HS-27A (cell line): ENCODE data around the gene LARP1.
"Not testable (repeated sequence)": the region's sequence is repeated elsewhere in the genome, so short reads cannot be mapped to it uniquely, and the experiment has no call there.

Experiments
- DNase-seq: peaks from one replicate; pipeline ENCODE4 v3.0.0-alpha.2; 2012; ENCODE audit warnings: low read depth, missing footprints

LARP1 gene

DNA sequence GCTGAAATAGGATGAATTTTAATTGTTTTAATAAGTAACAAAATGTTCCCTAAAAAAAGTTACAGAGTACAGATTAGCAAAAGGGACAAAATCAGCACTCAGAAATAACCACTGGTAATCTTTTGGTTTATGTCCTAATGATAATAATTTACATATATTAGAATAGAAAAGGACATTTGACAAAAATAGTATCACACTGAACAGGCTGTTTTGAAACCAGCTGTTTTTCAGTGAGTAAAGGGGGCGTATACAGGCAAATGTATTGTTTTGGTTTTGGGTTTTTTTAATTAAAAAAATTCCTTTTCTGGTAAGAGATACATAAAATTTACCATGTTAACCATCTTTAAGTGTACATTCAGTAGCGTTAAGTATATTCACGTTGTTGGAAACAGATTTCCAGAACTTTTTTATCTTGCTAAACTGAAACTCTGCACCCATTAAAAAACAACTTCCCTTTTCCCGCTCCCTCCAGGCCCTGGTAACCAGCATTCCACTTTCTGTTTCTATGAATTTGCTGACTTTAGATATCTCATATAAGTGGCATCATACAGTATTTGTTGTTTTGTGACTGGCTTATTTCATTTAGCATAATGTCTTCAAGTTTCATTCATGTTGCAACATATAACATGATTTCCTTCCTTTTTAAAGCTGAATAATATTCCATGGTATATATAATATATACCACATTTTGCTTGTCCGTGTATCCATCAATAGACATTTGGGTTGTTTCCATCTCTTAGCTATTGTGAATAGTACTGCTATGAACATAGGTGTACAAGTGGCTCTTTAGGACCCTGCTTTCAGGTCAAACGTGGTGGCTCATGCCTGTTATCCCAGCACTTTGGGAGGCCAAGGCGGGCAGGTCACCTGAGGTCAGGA, 20.6 kb upstream of the LARP1 start:
- DNase-seq = no peak

DNA sequence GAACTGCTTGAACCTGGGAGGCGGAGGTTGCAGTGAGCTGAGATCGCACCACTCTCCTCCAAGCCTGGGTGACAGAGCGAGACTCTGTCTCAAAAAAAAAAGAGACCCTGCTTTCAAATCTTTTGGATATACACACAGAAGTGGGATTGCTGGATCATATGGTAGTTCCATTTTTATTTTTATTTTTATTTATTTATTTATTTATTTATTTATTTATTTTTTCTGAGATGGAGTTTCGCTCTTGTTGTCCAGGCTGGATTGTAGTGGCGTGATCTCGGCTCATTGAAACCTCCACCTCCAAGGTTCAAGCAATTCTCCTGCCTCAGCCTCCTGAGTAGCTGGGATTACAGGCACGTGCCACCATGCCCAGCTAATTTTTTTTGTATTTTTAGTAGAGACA, 19.8 kb upstream of the LARP1 start:
- not testable (repeated sequence) for DNase-seq

DNA sequence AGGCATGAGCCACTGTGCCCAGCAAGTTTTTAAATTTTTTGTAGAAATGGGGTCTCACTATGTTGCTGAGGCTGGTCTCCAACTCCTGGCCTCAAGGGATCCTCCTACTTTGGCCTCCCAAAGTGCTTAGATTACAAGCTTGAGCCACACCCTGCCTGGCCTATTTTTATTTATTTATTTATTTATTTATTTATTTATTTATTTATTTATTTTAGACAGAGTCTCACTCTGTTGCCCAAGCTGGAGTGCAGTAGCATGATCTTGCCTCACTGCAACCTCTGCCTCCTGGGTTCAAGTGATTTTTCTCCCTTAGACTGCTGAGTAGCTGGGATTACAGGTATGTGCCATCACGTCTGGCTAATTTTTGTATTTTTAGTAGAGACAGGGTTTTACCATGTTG, 18.8 kb upstream of the LARP1 start:
- not testable (repeated sequence) for DNase-seq

DNA sequence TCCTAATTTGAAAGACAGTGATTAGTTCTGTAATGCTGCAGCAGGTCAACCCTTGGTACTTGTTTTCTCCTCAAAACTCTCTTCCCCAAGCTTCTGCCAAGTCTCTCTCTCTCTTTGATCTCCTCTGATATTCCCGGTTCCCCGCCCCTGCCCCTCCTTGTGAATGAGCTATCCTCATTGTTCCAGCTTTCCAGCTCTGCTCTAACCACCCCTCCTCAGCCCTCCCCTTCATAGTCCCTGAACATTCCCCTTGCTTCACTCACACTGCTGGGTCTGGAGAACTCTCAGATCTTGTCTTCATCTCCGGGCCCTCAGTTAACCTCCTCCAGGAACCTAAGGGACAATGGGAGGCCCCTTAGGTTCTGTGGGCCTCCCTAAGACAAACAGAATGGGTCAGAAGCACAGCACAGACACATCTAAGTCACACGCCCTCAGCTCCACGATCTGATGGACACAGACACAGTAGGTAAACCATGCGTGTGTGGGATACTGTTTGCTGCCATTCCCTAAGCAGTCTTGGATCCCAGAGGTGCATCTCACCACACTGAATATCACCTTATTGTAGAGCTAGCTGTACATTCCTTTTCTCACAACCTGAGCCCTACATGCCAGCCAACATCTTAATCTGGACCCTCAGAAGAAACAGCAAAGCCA, 17.4 kb upstream of the LARP1 start:
- no peak for DNase-seq

DNA sequence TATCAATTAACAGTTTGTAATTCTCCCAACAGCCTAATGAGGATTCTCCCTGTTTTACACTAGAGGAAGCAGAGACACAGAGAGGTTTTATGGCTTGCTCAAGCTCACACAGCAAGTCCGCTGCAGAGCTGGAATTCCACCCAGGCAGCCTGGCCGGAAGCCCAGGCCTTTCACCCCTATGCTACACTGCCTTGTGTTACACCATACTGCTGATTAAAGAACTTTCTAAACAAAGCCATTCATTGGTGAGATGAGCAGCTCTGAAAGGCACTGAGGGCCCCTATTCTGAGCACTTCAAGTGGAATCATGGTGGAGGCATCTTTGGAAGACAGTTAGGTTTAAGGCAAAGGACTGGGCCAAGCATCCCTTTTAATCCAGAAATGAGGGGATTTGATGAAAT, 14.7 kb upstream of the LARP1 start:
- no peak for DNase-seq

DNA sequence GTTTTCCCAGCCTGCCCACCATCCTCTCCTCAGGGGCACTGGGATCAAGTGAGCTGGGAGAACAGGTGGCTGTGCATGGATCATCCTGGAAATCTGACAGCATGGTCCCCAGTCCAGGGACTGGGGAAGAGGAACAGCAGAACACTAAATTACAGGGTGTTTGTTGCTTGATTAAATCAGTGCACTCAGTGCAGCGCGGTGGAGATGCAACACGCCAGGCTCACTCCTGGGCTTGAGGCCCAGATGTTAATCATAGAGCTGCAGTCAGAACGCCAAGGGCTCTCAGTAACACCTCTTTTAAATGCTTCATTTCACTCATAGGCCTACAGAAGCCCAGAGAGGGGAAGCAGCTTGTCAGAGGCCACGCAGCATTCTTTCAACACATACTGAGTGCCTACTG, 14.2 kb upstream of the LARP1 start:
- no peak for DNase-seq

DNA sequence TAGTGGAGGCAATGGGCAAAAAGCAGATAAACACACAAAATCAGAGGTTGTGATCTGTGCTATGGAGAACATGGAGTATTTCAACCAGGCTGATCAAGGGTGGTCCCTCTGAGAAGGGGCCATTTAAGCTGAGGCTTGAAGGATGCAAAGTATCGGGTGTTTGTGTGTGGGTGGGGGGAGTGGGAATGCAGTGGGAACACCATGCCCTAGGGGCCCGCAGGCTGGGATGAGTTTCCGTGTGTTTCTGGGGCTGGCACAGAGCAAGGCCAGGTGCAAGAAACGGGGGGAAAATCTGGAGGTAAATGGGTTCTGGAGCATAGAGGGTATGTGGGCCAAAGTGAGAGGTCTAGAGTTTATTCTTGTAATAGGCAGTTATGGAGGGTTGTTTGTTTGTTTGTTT, 13.8 kb upstream of the LARP1 start:
- no peak for DNase-seq

DNA sequence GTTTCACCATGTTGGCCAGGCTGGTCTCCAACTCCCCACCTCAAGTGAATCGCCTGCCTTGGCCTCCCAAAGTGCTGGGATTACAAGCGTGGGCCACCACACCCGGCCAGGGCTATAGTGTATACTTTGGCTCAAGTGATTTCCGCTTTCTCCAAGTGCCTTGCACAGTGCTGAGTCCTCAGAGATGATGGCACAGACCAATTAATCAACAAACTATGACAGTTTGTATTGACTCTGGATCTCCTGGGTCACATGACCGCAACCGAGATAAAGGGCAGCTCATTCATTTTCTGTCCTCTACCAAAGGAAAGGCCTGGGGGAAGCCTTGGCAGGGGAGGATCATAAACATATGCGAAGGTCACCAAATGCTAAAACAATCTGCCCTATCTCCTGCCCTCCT, 11.4 kb upstream of the LARP1 start:
- no peak for DNase-seq

DNA sequence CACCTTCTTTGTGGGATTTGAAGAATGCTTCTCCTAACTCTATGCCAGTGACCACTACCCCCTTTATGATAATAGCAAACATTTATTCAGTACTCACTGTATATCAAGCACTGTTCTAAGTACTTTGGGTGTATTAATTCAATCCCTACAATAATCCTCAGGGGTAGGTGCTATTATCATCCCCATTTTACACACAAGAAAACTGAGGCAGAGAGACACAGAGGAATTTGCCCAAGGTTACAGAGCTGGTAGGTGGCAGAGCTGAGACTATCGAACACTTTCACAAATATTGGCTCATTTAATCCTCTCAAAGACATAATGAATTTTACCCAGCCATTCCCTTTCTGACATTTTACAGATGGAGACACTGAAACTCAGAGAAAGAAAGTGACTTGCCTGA, 9.8 kb upstream of the LARP1 start:
- DNase-seq = no peak

DNA sequence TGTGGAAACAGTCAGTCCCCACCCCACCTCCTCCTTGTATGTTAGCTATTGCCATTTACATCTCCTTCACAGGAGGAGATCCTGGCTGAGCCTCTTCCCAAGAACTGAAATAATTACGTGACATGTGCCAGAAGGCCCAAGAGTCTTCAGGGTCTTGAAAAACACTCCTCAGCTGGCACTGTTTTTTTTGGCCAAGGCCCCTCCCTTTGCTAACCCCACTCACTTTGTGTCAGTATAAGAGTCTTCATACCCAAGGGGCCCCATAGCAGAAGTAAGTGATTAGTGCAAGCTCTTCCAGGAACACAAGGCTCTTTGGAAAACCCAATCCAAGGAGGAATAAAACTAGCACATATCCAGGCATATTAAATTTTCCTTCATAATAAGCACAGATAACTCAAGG, 5.7 kb upstream of the LARP1 start:
- no peak for DNase-seq

DNA sequence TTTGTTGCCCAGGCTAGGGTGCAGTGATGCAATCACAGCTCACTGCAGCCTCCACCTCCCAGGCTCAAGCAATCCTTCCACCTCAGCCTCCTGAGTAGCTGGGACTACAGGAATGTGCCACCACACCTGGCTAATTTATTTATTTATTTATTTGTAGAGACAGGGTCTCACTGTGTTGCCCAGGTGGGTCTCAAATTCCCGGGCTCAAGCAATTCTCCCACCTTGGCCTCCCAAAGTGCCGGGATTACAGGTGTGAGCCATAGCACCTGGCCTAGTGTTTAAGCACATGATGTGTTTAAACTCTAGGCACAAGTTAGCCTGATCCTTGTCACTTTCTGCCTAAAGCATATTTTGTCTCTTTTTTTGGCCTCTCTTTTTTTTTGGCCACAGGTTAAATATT, 4.5 kb upstream of the LARP1 start:
- DNase-seq = not testable (repeated sequence)

DNA sequence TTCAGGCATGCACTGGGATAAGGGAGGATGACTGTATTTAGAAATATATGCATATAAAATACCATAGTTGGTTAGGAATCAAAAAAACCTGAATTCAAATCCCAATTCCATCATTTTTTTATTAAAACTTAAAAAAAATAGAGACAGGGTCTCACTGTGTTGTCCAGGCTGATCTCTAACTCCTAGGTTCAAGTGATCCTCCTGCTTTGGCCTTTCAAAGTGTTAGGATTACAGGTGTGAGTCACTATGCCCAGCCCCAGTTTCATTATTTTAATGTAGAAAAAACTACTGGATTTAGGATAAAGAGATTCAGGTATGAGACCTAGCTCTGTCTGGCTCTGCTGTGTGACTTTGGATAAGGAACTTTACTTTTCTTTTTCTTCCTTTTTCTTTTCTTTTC, 3.3 kb upstream of the LARP1 start:
- DNase-seq = no peak

DNA sequence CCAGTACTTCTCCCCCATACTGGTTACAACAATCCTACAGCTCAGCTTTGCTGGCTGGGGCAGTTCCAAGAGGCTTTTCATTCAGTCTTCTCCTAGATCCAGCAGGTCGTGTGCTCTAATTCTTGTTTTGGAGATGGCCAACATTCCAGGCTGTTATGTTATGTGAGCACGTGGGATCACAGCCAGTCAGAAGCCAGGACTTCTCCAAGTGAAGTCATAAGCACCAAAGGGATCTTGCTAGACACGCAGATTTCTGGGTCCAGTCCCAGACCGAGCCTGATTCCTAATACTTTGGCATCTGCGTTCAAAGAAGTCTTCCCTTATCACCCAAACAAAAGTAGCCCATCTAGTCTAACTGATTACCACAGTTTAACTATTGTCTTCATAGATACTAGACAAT, 1.4 kb upstream of the LARP1 start:
- no peak for DNase-seq

DNA sequence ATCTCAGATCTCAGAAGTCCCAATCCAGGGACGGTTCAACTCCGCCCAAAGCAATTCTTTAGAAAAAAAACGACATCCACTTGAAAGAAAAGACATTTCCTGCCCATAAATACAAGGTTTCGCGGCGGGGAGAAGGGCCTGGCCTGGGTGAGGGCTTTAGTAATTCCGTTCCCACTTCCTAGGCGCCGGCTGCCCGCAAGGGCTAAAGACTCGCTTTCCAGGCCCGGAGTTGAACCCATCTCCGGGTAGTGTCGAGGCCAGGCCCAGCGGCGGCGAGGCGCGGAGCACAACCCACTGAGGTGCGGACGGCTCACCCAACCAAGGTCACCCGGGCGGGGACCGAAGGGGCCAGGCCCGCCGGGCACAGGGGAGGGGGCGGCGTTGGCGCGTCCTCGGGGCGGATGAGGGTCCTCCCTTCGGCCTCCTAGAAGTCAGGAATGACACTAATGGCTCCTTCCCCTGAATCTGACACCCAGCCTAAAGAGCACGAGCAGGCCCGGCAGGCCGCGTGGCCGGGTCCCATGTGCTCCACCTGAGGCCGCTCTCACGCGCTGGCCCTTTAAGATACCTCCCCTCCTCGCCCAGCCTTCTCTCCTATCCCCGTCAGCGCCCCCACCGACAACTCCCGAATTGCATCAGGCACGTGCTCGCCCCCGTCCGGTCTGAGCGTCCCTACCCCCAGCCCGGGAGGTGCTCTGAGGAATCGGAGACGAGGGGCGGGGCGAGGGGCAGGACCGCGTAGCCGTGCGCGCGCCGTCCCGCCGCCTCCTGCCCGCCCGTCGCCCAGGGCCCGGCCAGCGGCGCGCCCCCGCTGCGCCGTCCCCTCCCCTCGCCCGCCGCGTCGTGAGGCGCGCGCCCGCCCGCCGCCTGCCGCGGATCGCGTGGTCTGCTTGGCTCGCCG, 467 bp upstream of the LARP1 start:
- peak; percentile 79 for DNase-seq

DNA sequence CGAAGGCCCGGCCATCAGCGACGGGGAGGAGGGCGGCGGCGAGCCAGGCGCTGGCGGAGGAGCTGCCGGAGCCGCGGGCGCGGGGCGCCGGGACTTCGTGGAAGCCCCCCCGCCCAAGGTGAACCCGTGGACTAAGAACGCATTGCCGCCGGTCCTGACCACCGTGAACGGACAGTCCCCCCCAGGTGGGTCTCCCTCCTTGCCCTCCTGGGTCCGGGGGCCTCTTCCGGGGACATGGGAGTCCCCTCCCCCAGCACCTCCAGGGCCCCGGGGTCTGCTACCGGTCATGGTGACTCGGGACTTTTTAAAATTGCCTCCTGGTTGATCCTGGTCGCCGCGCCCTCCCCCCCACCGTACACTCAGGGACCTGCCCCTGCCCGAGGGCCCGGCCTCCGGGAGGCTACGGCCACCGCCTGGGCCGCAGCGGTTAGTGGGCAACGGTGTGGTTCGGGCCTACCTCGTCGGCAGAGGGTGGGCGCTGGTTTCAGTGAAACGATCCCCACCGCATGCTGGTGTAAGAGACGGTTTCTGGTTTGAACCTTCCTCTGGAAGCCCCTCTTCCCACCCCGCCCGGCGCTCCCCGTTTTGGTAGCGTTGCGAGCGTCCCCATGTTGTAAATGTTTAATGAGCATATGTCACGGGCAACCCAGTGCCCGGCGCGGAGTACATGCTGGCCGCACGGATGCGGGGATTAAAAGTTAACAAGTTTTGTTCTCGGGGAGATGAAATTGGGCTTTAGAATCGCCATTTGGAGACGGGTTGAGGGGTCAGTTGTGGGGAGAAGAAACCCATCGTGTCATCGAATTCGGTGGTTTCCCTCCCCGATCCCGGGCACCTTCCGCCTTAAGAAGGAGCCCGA, 1.1 kb downstream of the LARP1 start:
- no peak for DNase-seq

DNA sequence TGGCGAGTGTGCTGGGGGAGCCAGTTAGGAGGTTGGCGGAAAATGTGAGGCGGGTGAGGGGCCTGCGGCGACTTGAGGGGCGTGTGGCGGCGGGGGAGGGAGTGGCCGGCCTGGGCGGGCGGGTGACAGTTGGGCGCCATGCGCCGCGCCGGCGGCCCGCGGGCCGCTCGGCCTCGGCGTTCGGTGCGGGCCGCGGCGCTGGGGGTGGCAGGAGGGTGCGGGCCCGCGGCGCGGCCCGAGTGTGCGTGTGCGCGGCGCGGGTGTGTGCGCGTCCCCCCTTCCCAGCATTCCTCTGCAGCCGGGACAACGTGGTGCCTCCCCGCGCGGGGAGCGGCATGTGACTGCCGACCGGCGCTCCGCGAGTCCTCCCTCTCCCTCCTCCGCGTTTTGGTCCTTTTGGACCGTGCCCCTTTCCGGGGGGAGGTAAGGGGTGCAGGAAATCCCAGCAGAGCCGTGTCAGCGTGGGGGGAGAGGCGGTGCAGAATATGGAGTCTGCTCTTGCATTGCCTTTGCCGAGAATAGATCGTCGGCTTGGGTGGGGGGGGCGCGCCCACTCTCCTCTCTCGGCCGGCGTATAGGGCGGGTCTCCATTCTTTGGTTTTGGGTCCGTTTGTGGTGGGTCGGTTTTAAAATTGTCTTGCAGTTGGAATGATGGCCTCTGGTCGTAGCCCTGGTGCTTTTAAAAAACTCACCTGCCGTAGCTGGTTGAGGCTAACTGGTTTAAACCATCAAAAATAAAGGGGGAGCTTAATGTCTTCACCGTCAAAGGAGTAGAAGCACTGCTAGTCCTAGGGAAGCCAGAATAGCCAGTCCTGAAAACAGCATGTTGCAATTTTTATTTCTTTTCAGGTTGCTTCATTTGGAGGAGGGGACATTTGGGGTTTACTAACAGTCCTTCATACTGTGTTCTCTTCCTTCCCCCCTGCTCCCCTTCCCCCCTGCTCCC, 2.0 kb downstream of the LARP1 start:
- no peak for DNase-seq

DNA sequence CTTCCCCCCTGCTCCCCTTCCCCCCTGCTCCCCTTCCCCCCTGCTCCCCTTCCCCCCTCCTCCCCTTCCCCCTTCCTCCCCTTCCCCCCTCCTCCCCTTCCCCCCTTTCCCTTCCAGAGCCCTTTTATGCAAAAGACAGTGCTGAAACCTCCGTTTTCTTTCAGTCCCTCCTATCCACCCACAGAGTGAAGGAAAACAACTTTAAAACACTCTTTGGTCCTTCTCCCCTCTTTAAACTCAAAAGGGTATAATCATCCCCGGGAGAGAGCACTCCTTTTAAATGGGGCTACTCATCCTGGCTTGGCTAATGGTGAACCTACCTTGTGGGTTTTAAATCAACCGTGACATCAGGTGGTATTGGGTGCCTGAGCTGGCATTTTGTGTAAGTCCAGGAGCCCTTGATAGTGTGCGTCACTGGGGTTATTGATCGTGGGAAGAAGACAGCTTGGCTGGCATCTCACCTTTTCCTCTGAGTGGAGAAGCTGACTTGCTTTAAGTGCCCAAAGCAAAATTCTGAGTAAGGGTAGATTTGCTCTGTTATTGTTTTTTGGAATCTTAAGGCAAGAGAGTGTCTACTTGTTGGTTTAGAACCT, 2.7 kb downstream of the LARP1 start:
- DNase-seq = no peak

DNA sequence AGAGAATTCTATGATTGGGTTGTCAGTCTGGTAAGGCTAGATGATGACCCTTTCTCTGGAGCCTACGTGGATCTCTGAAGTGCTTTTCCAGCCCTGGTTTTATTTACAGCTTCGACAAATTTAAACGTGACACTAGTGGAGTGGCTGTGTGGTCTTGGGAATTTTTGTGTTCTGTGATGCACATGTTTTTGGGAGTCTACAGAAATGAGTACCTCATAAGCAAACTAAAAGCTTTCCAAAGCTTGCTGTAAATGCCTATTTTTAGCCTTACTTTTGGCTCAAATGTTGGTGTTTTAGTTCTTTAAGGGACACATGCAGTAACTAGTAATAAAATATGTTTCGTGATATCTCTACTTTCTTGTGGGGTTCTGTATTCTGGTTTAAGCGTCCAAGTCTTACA, 3.3 kb downstream of the LARP1 start:
- no peak for DNase-seq

DNA sequence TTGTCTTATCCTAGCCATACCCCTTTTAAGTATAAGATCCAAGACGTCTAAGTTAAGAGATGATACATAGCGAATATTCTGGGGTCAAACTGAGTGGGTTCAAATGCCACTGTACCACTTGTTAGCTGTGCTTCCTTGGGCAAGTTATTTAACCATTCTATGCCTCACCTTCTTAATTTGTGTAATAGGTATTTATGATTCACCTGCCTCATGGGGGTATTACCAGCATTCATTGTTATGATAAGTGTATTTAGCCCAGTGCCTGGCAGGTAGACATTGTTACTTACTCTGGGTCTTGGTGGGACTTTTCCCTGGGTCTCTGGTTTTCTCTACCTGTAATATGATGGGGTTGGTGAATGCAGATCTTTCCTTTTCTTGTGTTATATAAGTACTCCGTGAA, 3.8 kb downstream of the LARP1 start:
- no peak for DNase-seq

DNA sequence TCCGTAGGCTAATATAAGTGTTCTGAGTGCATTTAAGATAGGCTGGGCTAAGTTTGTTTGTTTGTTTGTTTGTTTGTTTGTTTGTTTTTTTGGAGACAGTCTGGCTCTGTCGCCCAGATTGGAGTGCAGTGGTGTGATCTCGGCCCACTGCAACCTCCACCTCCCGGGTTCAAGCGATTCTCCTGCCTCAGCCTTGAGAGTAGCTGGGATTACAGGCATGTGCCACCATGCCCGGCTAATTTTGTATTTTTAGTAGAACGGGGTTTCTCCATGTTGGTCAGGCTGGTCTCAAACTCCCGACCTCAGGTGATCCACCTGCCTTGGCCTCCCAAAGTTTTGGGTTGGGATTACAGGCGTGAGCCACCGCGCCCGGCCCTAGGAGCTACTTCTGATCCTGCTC, 4.7 kb downstream of the LARP1 start:
- not testable (repeated sequence) for DNase-seq
